NOMO-1 treated with DMSO at 0.1 percent for 48 hours (cell line): Measurements from ENCODE around the gene TMEM95.

Experiments
- DNase-seq: peaks from one replicate; lab custom pipeline; 2025; ENCODE audit not compliant: unreplicated experiment; lab: John Stamatoyannopoulos, UW

The TMEM95 gene

DNA sequence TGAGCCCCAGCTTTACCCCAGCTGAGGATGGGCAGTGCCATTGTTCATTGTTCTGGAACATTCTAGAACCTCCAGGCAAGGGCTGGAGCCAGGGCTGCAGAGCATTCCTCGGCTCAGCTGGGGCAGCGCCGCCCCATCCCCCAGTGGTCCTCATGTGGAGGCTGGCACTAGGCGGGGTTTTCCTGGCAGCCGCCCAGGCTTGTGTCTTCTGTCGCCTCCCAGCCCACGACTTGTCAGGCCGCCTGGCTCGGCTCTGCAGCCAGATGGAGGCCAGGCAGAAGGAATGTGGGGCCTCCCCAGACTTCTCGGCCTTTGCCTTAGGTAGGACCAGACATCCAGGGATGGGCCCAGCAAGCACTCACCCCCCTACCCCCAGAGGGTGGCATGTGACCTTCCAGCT is at the start of gene TMEM95:
Gene TMEM95, plus strand, starts transcription at position 104 of the 400 bp plus-strand sequence. Its CDS starts 49 bp downstream, at position 153.
- DNase-seq: no peak

GRCh38 chr17:7306911-7307685 is 47.9 kb upstream of the TMEM95 start, which contains the start of gene EIF5A:
Gene EIF5A (plus strand): TSS chr17:7307628. CDS start chr17:7309636, 2,008 bp downstream.
- peak; percentile 100 for DNase-seq

DNA sequence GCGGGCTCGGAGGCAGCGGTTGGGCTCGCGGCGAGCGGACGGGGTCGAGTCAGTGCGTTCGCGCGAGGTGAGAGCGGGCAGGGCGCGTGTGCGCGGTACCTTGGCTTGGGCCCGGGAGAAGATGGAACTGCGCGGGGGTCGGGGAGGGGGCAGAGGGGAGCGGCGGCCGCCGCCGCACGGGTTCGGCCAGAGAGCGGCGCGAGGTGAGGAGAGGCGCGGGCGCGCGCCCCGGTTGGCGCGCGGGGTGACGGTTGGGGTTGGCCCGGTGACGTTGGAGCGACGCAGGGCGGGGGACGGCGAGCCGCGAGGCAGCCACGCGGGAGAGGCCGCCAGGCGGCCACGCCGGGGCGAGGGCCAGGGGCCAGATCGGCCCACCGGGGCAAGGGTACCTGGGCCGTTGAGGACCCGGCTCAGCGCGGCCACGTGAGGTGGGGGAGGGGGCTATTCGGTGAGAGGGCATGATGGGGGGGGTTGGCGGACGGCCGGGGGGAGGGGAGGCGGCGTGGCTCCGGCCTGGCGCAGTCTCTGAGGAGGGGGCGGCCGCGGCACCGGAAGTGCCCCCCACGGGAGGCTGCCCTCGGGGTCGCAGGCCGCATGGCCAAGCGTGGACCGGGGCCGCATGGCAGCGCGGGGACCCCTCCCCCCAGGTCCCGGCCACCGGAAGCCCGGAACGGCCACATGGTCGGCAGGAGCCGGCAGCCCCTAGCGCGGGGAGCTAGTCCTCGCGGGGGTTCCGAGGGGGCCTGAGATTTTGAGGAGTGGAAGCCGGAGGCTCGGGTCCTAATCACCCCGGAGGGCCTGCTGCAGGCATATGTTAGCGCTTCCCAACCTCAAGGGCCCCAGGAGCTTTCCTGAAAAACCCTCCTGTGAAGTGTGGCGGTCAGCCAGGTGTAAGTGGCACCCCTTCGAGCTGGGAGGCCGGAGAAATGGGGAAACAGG is 47.0 kb upstream of the TMEM95 start:
- peak; percentile 39 for DNase-seq

DNA sequence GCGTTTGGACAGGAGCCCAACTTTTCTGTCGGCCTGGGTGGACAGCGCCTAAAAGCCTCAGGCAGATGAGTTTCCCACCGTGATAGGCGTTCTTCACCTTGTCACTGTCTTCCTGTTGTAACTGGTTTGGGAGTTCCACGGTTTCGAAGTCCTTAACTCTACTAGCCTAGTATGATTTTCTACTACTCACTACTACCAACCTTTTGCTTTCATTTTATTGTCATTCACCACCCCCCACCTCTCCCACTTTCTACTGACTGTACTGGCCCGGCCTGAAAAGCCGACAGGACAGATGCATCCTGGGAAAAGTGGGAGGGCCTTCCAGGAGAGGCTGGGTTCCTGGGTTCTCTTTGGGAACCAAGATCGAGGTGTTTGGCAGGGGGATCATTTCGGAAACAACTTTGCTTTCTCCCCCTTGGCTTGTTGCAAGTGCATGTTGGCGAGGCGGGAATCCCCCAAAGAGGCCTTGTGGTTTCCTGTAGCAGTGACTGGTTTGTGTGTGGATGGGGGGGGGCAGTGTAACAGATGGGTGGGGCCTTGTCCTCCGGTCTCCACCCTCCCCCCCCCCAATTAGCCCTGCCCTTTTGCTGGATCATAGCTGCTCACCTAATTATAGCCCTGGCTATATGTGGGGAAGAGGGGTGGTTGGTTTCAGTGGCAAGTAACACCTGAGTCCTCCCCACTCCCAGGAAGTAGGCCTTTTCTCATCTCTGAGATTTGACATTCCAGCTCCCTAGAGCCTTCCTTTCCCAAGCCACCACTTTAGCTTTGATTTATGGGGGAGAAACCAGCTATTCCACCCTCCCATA is 46.1 kb upstream of the TMEM95 start:
- peak; percentile 76 for DNase-seq

GRCh38 chr17:7309628-7310027 is 45.3 kb upstream of the TMEM95 start:
- no peak for DNase-seq

DNA sequence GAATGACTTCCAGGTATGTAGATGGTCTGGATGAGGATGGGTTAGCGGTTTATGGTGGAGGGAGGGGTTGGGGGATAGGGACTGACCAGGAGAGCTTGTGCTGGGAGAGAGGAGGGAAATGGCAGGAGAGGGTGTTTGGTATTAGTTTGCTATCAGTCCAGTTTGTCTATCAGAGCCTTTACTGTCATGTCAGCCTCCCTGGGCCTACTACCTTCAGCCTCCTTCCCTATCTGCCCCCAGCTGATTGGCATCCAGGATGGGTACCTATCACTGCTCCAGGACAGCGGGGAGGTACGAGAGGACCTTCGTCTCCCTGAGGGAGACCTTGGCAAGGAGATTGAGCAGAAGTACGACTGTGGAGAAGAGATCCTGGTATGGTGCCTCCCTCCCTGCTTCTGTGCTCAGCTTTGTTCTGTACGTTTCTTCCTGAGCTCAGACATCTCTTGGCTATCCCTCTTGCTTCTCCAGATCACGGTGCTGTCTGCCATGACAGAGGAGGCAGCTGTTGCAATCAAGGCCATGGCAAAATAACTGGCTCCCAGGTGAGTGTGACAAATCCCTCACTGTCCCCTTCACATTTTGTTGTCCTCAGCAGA is 43.7 kb upstream of the TMEM95 start:
- DNase-seq: no peak

DNA sequence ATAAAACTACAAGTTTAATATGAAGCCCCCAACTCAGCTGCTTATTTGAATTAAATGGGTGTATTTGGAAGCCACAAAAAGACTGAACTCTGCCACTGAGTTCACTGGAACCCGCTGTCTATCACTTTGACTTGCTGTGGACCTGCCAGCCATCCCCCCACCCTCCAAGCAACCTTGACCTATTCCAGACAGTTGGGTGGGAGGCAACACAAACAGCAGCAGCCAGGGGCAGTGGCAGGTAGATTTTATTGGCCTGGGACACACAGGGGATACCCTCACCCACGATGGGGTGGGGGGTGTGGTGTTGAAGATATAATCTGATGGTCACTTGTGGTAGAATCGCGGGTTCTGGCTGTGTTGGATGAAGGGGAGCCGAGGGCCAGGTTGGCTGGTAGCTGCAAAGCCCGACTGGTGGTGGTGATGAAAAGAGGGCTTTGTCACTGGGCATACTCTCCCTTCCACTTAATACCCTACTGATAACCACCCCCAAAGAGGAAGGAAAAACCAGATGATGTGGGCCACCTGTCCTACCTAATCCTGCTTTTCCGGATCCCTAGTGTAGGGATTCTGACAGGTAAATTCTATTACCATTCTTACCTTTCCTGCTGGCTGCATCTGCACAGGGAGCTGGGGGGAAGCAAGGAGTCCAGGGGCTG is 42.4 kb upstream of the TMEM95 start:
- DNase-seq: no peak

GRCh38 chr17:7313088-7313889 is 41.7 kb upstream of the TMEM95 start:
- DNase-seq: no peak

DNA sequence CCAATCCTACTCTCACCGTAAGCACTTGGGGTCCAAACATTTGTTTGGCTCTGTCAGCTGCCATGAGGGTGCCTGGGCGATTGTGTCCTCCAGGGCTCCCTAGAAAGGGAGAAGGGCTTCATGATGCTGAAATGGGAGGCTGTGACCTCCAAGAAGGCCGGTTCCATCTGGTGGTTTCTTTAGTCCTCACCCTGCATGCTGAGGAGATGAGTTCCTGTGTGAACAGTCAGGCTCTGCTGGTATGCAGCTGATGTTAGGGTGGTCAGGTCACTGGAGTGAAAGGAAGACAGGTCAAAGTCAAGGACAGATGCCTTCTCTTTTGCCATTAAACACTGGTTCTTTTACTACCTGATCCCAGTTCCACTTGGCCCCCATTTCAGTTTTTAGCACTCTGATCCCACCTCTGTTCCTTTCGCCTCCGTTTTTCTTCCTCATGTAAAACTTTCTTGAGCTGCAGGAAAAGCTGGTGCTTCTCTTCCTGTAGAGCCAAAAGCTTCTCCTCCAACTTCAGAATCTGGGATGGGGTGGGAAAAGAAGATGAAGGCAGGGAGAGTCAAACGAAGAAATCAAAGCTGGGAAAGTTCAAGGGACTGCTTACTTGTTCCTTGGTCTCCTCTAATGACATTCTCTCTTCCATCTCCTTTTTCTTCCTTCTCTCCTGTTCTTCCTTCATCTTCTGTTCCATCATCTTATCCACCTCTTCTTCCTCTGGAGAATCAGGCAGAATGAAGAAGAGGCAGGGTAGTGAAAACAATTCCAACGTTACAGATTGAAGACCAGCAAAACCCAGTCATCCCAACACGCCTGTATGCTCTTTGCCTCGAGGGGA is 40.9 kb upstream of the TMEM95 start:
- DNase-seq: no peak

- peak; percentile 83 for DNase-seq
These were observed 40.0 kb upstream of the TMEM95 start, which contains the start of gene GPS2 for GRCh38 chr17:7314719-7315569. Gene GPS2 (minus strand): TSS chr17:7315360. CDS start chr17:7315052, 308 bp downstream.

DNA sequence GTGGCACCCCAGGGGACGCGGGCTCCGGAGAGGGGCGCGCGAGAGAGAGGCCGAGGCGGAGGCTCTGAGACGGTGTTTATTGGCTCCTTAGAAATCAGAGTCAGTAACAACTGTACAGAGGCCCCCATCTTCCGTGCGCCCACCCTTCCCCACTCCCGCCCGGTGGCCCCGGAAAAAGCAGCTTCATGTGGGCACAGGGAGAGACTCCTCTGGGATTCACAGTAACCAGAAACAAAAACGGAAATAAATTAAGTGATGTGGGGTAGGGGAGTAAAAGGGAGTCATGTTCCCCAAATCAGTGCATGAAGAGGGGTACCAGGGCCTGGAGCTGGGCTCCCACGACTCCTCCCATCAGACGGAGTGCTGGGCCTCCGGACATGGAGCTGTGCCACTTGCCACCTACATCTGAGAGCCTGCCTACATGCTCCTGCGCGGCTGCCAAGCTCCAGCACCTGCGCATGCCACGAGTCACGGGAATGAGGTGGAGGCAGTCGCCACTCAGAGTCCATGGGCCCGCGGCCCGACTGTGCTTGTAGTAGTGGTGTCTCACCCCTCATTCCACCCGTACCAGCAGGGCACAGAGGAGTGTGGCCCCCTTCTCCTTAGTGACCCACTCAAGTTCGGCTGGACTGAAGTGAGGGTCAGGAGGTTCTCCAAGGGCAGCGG is 39.3 kb upstream of the TMEM95 start:
- DNase-seq: no peak

- no peak for DNase-seq
These were observed 37.7 kb upstream of the TMEM95 start for GRCh38 chr17:7317161-7317803.

- DNase-seq: no peak
These were observed 36.7 kb upstream of the TMEM95 start for GRCh38 chr17:7318121-7318860.

- DNase-seq: no peak
These were observed 33.5 kb upstream of the TMEM95 start for GRCh38 chr17:7321466-7321865.

GRCh38 chr17:7322520-7323194 is 32.3 kb upstream of the TMEM95 start:
- no peak for DNase-seq
